Stimulated activated CD4-positive, alpha-beta T cell treated with anti-CD3 and anti-CD28 coated beads, Interleukin-4, amount 100 ng/mL, for 24 hours (primary cell): ENCODE results near the gene MPO.

Experiments
- DNase-seq: peaks from one replicate; pipeline ENCODE4 v3.0.0-alpha.2; 2020

The MPO gene

GRCh38 chr17:58319173-58320162, 38.7 kb upstream of the MPO start:
- no peak for DNase-seq

GRCh38 chr17:58318627-58319172, 38.0 kb upstream of the MPO start:
- no peak for DNase-seq

GRCh38 chr17:58318065-58318481, 37.3 kb upstream of the MPO start:
- no peak for DNase-seq

GRCh38 chr17:58317421-58318064, 36.8 kb upstream of the MPO start:
- peak; percentile 82 for DNase-seq

GRCh38 chr17:58316260-58316960, 35.7 kb upstream of the MPO start:
- DNase-seq, result peak; percentile 2

- DNase-seq, result no peak
Observed at GRCh38 chr17:58315750-58316149, 35.0 kb upstream of the MPO start.

GRCh38 chr17:58315281-58315711, 34.6 kb upstream of the MPO start:
- DNase-seq, result peak; percentile 1

GRCh38 chr17:58314706-58315015, 33.9 kb upstream of the MPO start:
- DNase-seq, result no peak

- DNase-seq, result no peak
Observed at GRCh38 chr17:58313815-58314705, 33.3 kb upstream of the MPO start.

GRCh38 chr17:58312829-58313228, 32.1 kb upstream of the MPO start:
- no peak for DNase-seq

GRCh38 chr17:58312021-58312630, 31.4 kb upstream of the MPO start:
- no peak for DNase-seq

- no peak for DNase-seq
Observed at GRCh38 chr17:58311429-58311894, 30.7 kb upstream of the MPO start.

GRCh38 chr17:58310511-58311428, 30.0 kb upstream of the MPO start:
- DNase-seq, result no peak

GRCh38 chr17:58309918-58310259, 29.2 kb upstream of the MPO start:
- no peak for DNase-seq

- no peak for DNase-seq
Observed at GRCh38 chr17:58308985-58309917, 28.5 kb upstream of the MPO start.

- DNase-seq, result no peak
Observed at GRCh38 chr17:58308173-58308984, 27.6 kb upstream of the MPO start.

- DNase-seq, result no peak
Observed at GRCh38 chr17:58307468-58308172, 26.9 kb upstream of the MPO start.
